Hematopoietic multipotent progenitor cell treated with erythropoietin and hydrocortisone succinate and interleukin-3 and kit ligand, for 6 days (in vitro differentiated cells): ENCODE results near the gene PPP1R14C.
"Not testable (repeated sequence)": the region's sequence is repeated elsewhere in the genome, so short reads cannot be mapped to it uniquely, and the experiment has no call there.

ENCODE experiments used
- DNase-seq: peaks from one replicate; pipeline ENCODE4 v3.0.0-alpha.2; 2015

Gene PPP1R14C

DNA sequence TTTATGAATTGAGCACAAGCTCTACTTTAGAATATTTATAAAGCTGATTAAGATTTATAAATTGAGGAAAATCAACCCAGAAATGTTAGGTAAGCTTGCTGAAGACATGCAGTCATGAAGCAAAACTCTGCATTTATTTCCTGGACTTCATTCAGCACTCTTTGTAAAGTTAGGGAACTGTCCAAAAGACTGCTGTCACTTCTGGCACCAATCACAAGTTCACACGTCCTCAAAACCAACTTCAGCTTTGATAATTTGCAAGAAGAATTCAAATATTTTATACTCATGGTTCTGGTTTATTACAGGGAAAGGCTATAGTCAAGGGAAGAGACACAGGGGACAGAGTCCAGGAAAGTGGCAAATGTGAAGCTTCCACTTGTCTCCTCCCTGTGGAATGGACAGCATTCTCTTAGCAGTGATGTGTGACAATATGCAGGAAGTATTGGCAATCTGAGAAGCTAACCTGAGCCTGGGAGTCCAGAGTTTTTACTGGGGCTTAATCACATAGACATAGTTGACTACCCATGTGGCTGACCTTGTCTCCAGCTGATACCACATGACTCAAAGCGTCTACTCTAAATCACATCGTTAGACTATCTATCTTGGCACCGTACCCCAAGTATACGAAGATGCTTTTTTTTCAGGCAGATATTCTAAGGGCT, 85.4 kb downstream of the PPP1R14C start:
- no peak for DNase-seq

GRCh38 chr6:150229436-150230163, 86.8 kb downstream of the PPP1R14C start:
- DNase-seq: no peak

DNA sequence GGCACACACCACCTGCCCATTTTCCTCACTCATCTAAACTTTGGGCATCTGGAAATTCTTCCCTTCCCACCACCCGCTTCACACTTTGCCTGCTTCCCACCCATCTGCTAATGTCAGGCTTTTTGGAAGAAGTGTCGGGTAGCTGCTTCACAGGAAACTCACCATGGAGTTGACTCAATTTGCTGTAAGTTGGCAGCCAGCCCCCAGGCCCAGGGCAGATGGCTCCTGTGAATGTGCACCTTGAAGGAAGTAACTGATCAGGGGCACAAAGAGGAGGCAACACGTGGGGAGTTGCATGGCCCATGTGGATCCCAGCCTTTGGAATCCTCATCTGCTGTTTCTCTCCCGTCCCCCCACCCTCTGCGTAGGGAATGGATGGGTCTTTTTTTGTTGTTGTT, 87.3 kb downstream of the PPP1R14C start:
- no peak for DNase-seq

- DNase-seq: no peak
Measured at GRCh38 chr6:150230832-150231524, 88.1 kb downstream of the PPP1R14C start.

DNA sequence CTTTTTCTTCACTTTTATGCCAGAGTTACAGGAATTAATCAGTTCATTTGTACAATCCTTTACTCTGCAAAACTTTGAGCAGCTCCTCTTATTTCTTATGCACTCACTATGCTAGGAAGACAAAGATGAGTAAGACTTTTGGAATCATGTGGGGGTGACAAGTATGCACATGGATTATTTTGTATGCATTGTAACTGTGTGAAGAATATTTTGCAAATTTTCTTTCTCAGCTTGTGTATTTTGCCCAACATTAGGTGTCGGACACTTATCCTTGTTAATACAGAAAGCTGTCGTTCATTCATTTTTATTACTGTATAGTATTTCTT, 88.6 kb downstream of the PPP1R14C start:
- DNase-seq: no peak

DNA sequence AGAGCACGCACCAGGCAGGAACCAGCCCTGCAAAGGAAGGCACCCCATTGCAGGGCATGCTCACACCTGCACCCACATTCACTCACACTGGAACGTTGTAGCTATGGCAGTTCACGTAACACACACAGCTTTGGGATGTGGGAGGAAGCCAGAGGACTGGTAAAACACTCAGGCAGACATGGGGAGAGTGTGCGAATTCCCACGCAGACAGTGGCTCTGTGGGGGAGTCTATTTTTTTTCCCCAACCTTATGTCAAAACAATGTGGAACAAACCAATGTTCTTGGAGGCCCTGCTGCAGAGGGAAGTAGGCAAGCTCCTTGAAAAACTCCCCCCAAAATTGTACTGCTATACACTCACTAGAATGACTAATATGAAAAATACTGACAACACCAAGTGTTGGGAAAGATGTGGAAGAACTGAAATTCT, 91.0 kb downstream of the PPP1R14C start:
- no peak for DNase-seq

DNA sequence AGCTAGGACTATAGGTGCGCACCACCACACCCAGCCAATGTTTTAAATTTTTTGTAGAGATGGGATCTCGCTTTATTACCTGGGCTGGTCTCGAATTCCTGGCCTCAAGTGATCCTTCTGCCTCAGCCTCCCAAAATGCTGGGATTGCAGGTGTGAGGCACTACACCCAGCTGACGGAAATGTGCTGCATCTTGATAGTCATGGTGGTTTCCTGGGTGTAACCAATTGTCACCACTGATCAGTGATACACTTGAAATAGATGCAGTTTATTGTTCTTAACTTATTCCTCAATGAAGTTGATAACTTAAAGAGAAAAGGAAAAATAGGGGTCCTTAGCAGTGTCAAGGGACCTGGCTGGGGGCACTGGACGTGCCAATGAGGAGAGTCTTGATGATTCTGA, 92.4 kb downstream of the PPP1R14C start:
- DNase-seq: no peak

- no peak for DNase-seq
Measured at GRCh38 chr6:150236114-150236513, 93.3 kb downstream of the PPP1R14C start.

DNA sequence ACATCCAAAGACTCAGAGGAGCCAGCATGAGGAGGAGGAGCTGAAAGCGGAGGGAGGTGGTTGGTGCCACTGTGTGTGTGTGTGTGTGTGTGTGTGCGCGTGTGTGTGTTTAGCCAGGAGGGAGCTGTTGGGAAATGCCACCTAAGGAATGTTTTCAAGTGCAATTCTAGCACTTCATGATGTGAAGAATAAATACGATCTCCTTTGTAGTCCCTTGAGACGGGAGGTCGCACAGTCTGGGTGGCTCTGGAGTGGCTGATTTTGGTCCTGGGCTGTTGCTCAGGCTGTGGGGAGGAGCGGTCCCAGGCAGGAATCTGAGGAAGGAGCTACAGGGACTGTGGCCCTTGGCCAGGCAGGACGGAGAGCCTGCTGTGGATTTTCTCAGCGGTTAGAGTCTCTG, 93.7 kb downstream of the PPP1R14C start:
- DNase-seq: no peak

GRCh38 chr6:150237626-150238025, 94.8 kb downstream of the PPP1R14C start:
- no peak for DNase-seq

- DNase-seq: no peak
Measured at GRCh38 chr6:150238336-150238741, 95.5 kb downstream of the PPP1R14C start.

DNA sequence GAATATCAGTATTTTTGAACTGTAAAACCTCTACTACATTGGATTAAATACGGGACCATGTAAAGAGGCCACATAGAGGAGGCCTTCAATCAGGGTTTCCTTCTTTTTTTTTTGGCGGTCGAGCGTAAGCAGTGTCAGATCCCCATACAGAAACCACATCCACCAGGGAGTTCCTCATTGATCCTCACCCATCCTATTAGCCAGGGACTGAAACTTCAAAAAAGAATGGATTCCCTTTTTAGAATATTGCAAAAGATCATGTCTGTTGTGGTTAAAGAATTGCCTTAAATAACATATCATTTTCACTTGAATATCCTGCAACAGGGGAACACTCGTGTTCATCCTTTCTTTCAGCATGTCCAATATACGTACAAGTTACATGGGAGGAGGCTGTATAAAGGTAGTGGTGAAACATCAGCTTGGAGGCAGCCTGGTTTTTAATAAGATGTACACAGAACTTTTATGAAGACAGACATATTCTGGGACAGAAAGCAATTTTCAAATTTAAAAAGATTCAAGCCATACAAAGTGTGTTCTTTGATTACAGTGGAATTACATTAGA, 96.1 kb downstream of the PPP1R14C start:
- DNase-seq: no peak

GRCh38 chr6:150241756-150242155, 98.9 kb downstream of the PPP1R14C start:
- DNase-seq: not testable (repeated sequence)

- no peak for DNase-seq
Measured at GRCh38 chr6:150243620-150244314, 100.9 kb downstream of the PPP1R14C start.

DNA sequence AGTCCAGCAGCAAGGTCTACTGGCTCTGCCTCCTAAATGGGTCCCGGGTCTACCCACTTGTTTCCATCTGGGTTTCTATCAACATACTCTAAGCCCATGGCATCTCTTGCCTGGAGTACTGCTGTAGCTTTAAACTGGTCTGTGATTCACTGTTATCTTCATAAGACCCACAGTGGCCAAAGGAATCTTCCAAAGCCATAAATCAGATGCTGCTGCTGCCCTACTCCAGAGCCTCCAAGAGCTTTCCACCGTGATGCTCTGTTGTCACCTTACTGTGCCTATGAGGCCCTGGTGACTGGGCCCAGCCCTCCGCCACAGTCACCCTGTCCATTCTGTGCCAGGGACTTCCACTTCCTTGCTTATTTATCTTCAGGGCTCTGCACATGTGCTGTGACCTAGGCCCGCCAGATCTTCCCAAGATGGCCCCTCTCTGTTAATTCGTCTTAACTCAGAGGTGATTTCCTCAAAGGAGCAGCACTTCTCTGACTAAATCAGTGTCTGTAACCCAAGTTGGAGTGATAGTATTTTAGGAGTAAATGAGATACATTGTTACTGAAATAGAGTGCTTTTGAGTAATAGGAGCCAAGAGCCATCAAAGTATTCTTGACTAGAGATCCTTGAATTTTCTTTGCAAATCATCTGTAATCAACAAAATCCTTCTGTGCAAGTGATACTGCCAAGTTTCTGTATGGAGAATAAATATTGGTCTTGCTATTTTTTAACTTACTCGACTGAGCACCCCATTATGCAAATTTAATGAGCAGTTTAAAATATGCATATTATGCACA, 102.5 kb downstream of the PPP1R14C start:
- DNase-seq: no peak

DNA sequence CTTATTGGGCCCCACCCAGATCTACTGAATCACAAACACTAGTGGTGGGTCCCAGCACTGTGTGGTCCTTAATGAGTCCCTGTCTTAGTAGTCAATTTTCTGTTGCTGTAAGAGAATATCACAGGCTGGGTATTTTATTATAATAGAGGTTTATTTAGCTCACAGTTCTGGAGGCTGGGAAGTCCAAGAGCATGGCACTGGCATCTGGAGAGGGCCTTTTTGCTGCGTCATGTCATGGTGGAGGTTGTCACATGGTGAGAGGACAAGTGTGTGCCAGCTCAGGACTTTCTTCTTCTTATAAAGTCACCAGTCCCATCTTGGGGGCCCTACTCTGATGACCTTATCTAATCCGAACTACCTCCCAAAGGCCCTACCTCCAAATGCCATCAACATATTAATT, 105.0 kb downstream of the PPP1R14C start:
- DNase-seq: no peak

DNA sequence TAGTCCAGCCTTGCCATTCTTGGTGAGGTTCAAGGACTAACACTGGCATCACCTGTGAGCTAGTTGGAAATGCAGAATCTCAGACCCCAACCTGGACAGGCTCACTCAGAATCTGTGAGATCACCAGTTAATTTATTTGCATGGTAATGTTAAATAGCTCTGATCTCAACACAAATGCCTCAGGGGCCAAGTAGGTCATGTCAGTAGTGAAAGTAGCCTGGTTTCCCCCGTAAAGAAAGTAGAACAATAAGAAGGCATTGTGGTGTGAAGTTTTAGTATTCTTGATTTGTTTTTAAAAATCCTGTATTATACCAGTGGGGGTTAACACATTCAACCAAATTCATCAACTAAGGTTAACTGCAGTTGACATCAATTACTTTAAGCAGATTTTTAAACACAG, 105.5 kb downstream of the PPP1R14C start:
- no peak for DNase-seq

DNA sequence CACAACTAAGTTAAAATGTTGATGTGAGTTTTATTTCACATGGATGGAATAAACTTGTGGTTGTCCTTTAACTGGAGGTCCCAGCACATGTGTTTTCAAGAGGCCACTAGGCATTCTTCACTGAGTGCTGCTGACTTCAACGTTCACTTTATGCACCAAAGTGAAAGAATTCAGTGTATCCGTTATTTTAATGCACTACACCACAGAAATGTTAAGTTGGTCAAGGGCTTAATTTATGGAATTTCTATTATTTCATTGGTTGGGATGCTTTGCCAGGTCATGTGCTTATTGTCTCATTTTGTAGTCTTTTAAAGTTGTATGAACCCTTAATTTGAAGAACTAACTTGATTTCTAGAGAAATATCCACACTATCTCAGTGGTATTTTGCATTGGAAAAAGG, 106.4 kb downstream of the PPP1R14C start:
- no peak for DNase-seq

DNA sequence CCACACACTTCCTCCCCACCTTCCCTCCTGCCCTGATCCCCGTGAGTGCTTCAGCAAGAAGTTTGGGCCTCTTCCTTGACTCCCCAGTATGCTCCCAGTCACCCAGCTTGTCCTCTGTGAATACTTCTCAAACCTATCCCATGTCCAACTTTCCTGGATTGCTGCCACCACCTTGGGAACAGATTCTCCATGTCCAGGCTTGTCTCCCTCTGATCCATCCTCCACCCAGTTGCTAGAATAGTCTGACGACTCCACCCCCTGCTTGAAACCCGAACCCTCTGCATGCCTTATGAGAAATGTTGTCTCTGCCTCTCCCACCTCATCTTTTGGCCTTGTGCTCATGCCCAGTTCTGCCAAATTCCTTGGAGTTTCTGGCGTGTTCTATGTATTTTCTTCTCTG, 108.0 kb downstream of the PPP1R14C start:
- no peak for DNase-seq

DNA sequence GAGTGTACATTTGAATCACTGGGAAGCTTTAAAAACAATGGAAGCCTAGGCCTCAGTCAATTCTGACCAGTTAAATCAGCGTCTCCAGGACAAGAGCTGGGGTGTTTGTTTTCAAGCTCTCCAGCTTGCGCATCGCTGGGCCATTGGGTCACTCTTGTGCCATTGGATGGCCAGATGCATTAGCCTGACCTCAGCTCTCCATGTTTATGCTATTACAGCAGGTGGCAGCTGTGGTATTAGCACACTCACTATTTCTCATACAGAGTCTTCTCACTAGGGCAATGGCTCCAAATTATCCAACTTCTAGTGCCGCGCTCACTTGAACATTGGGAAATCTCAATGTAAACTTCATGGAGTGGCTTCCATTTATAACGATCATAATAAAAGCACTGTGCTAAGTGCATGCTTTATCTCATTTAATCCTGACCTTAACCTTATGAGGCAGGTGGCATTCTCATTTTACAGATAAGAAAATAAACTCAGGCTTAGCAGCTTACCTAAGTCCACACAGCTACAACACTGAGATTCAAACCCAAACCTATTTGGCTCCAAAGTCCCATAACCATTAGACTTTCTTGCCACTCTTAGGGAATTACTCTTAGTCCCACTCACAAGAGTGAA, 108.8 kb downstream of the PPP1R14C start:
- no peak for DNase-seq

GRCh38 chr6:150252714-150253444, 110.0 kb downstream of the PPP1R14C start:
- no peak for DNase-seq
